ENCODE data around the gene MAGI2.
"Not testable (repeated sequence)": the region's sequence is repeated elsewhere in the genome, so short reads cannot be mapped to it uniquely, and the experiment has no call there.

- not testable (repeated sequence) for TF ChIP-seq YY1 (IDR thresholded peaks at IDR 0.05; ENCODE audit: extremely low read depth, insufficient replicate concordance, low read depth, low read length); POLR2A (IDR thresholded peaks at IDR 0.05; ENCODE audit: borderline replicate concordance, extremely low read depth, insufficient read depth, insufficient read length); CTCF (IDR thresholded peaks at IDR 0.05 in 2 of 3, conservative IDR thresholded peaks at IDR 0.05 in 1 of 3; ENCODE audit: borderline replicate concordance in 1 of 3, insufficient read depth in 1 of 3, low read depth in 2 of 3, low read length in 2 of 3); CEBPB (IDR thresholded peaks at IDR 0.05; ENCODE audit: low read depth); JUND (IDR thresholded peaks at IDR 0.05); MAX (IDR thresholded peaks at IDR 0.05)
Measured at GRCh38 chr7:78289471-78289870, 1164.0 kb downstream of the MAGI2 start.
